Panc1 (cell line): ENCODE results near the gene MAP7D3. TPM values are rescaled to one million over a fixed set of nuclear protein-coding genes. Genes with fewer than 3 reads are reported as not detected.

Source experiments
- ATAC-seq: fragments of 200-7000 bp; cut with Tn5 transposase; 2 replicates; pipeline ENCODE4 v1.9.1; 2020; ENCODE audit warnings: mild to moderate bottlenecking, moderate library complexity
- BruUV-seq: library from RNA; stranded (reverse); fragments of 400-500 nt; replicated peaks from 2 replicates; lab custom pipeline; 2021; lab: Mats Ljungman, UMichigan
- CTCF ChIA-PET: fragments of 300-600 bp; sonication (Branson Sonifier 250); formaldehyde crosslinking; loops from one replicate; lab custom pipeline; 2022; ENCODE audit warnings: antibody characterized with exemption; lab: Charles Lee
- POLR2A ChIA-PET: fragments of 300-600 bp; sonication (Branson Sonifier 250); formaldehyde crosslinking; loops from one replicate; lab custom pipeline; 2022; ENCODE audit warnings: antibody characterized with exemption; lab: Charles Lee
- DNase-seq: peaks from one replicate; pipeline ENCODE4 v3.0.0-alpha.2; 2010; ENCODE audit warnings: low read depth, low spot score
- H3K27ac ChIP-seq: 2 replicates; pipeline ENCODE4 v1.5.1; 2011; ENCODE audit warnings: mild to moderate bottlenecking, low read length, inconsistent platforms
- H3K27me3 ChIP-seq: fragments of 200-500 bp; sonication (Bioruptor generic); 2 replicates; pipeline ENCODE4 v1.6.0; 2014; ENCODE audit warnings: low read length, inconsistent platforms; ENCODE audit not compliant: control insufficient read depth, insufficient read depth
- H3K36me3 ChIP-seq: fragments of 200-500 bp; sonication (Bioruptor generic); 2 replicates; pipeline ENCODE4 v1.5.1; 2014; ENCODE audit warnings: inconsistent platforms, mild to moderate bottlenecking, low read length, moderate library complexity; ENCODE audit not compliant: control insufficient read depth, insufficient read depth
- H3K4me1 ChIP-seq: 2 replicates; pipeline ENCODE4 v1.5.1; 2011; ENCODE audit warnings: inconsistent platforms, mild to moderate bottlenecking, low read length, moderate library complexity; ENCODE audit not compliant: control insufficient read depth, insufficient read depth
- H3K4me3 ChIP-seq, 2 experiments: 2 replicates each; pipeline ENCODE4 v1.5.1; 2011 to 2012; ENCODE audit warnings: low read depth in 2 of 2, low read length in 2 of 2, mild to moderate bottlenecking in 2 of 2, inconsistent platforms in 1 of 2, moderate library complexity in 1 of 2
- H3K9me3 ChIP-seq: fragments of 200-500 bp; sonication (Bioruptor generic); 2 replicates; pipeline ENCODE4 v1.5.1; 2014; ENCODE audit warnings: low read depth, mild to moderate bottlenecking, inconsistent platforms, low read length, moderate library complexity; ENCODE audit not compliant: control insufficient read depth, insufficient read depth
- POLR2AphosphoS5 ChIP-seq: IDR thresholded peaks from 2 replicates; pipeline ENCODE4 v1.6.1; 2012; ENCODE audit warnings: mild to moderate bottlenecking, low read depth, low read length, moderate library complexity
- SIN3A ChIP-seq: IDR thresholded peaks from 2 replicates; pipeline ENCODE4 v1.6.1; 2012; ENCODE audit warnings: low read depth, mild to moderate bottlenecking, low read length, moderate library complexity, borderline replicate concordance; ENCODE audit not compliant: insufficient read depth
- TCF7L2 ChIP-seq: IDR thresholded peaks from 2 replicates; pipeline ENCODE4 v1.6.1; 2011; ENCODE audit warnings: mild to moderate bottlenecking, low read depth, low read length, inconsistent platforms
- in situ Hi-C: cut with HindIII; loops from 2 replicates; pipeline ENCODE4 v1.10.0; 2016; ENCODE audit warnings: low sequenced_read_pairs, low pct_unique_long_range_greater_than_20kb
- intact Hi-C: fragments of 100-400 bp; cut with micrococcal nuclease; formaldehyde crosslinking; loops from one replicate; pipeline ENCODE4 v1.10.0; 2022; ENCODE audit not compliant: unreplicated experiment
- total RNA-seq: library from RNA; stranded (reverse); gene quantifications from one replicate; pipeline ENCODE4 v1.2.1, GENCODE V29; 2021; ENCODE audit not compliant: unreplicated experiment
- TF ChIP-seq, protein P1 (sequence below): fragments of 450-650 bp; IDR thresholded peaks from 2 replicates; pipeline ENCODE4 v1.5.1; 2017; ENCODE audit warnings: mild to moderate bottlenecking
- TF ChIP-seq, protein P2 (sequence below), 2 experiments: IDR thresholded peaks; 2 replicates each; pipeline ENCODE4 v1.6.1; 2011 to 2012; ENCODE audit warnings: low read depth in 2 of 2, control low read depth in 1 of 2, low read length in 1 of 2, mild to moderate bottlenecking in 1 of 2, moderate library complexity in 1 of 2; ENCODE audit not compliant: insufficient read depth in 1 of 2

Gene MAP7D3
- total RNA-seq, 1 experiment from 2014 or later, result 23.3 TPM

- CTCF ChIA-PET, result no interaction called here
- intact Hi-C loops, result no loop called here
- no peak for ATAC-seq
These were observed 48.3 kb downstream of the MAP7D3 start for GRCh38 chrX:136202889-136203288.

GRCh38 chrX:136201601-136202000 is 49.6 kb downstream of the MAP7D3 start:
- intact Hi-C loops, result no loop called here

More at GRCh38 chrX:136202889-136203288, 48.3 kb downstream of the MAP7D3 start:
- TF ChIP-seq SIN3A (no peak), POLR2AphosphoS5 (no peak)
- TF ChIP-seq, protein P1, sequence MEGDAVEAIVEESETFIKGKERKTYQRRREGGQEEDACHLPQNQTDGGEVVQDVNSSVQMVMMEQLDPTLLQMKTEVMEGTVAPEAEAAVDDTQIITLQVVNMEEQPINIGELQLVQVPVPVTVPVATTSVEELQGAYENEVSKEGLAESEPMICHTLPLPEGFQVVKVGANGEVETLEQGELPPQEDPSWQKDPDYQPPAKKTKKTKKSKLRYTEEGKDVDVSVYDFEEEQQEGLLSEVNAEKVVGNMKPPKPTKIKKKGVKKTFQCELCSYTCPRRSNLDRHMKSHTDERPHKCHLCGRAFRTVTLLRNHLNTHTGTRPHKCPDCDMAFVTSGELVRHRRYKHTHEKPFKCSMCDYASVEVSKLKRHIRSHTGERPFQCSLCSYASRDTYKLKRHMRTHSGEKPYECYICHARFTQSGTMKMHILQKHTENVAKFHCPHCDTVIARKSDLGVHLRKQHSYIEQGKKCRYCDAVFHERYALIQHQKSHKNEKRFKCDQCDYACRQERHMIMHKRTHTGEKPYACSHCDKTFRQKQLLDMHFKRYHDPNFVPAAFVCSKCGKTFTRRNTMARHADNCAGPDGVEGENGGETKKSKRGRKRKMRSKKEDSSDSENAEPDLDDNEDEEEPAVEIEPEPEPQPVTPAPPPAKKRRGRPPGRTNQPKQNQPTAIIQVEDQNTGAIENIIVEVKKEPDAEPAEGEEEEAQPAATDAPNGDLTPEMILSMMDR, result no peak
- TF ChIP-seq, protein P2, sequence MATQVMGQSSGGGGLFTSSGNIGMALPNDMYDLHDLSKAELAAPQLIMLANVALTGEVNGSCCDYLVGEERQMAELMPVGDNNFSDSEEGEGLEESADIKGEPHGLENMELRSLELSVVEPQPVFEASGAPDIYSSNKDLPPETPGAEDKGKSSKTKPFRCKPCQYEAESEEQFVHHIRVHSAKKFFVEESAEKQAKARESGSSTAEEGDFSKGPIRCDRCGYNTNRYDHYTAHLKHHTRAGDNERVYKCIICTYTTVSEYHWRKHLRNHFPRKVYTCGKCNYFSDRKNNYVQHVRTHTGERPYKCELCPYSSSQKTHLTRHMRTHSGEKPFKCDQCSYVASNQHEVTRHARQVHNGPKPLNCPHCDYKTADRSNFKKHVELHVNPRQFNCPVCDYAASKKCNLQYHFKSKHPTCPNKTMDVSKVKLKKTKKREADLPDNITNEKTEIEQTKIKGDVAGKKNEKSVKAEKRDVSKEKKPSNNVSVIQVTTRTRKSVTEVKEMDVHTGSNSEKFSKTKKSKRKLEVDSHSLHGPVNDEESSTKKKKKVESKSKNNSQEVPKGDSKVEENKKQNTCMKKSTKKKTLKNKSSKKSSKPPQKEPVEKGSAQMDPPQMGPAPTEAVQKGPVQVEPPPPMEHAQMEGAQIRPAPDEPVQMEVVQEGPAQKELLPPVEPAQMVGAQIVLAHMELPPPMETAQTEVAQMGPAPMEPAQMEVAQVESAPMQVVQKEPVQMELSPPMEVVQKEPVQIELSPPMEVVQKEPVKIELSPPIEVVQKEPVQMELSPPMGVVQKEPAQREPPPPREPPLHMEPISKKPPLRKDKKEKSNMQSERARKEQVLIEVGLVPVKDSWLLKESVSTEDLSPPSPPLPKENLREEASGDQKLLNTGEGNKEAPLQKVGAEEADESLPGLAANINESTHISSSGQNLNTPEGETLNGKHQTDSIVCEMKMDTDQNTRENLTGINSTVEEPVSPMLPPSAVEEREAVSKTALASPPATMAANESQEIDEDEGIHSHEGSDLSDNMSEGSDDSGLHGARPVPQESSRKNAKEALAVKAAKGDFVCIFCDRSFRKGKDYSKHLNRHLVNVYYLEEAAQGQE (IDR thresholded peaks at IDR 0.05; ENCODE audit: insufficient read depth in 1 of 2, low read depth in 2 of 2, low read length in 1 of 2), result no peak
- DNase-seq, result no peak
- POLR2A ChIA-PET, result no interaction called here
- H3K4me3 ChIP-seq, result no peak overlapping the region
- in situ Hi-C loops, result no loop called here
- H3K27ac ChIP-seq, result no peak overlapping the region
- H3K4me1 ChIP-seq, result no peaks in the 10 kb centered on the region
- no peaks in the 10 kb centered on the region for H3K27me3 ChIP-seq
- BruUV-seq, result no TSS peak
- no peaks in the 10 kb centered on the region for H3K9me3 ChIP-seq
- no peaks in the 10 kb centered on the region for H3K36me3 ChIP-seq

More at GRCh38 chrX:136201601-136202000, 49.6 kb downstream of the MAP7D3 start:
- H3K27me3 ChIP-seq, result no peaks in the 10 kb centered on the region
- in situ Hi-C loops, result no loop called here
- no peak for ATAC-seq
- BruUV-seq, result no TSS peak
- no peaks in the 10 kb centered on the region for H3K4me1 ChIP-seq
- ChIA-PET POLR2A (no interaction called here), CTCF (interaction anchor here (0.6 kb wide), 1 partner anchor 464 kb away, joined by 4 read pairs; no protein-coding TSS in a partner anchor)
- no peaks in the 10 kb centered on the region for H3K9me3 ChIP-seq
- TF ChIP-seq, protein P2 (IDR thresholded peaks at IDR 0.05; ENCODE audit: insufficient read depth in 1 of 2, low read depth in 2 of 2, low read length in 1 of 2), result no peak
- TF ChIP-seq, protein P1, result no peak
- TF ChIP-seq SIN3A, result no peak
- no peak for TF ChIP-seq POLR2AphosphoS5
- no peak for TF ChIP-seq TCF7L2
- H3K4me3 ChIP-seq, result no peak overlapping the region
- DNase-seq, result no peak
- no peak overlapping the region for H3K27ac ChIP-seq
- H3K36me3 ChIP-seq, result no peaks in the 10 kb centered on the region
